IPS-18a (cell line): ENCODE measurements around the gene RERG.

Experiments
- H3K27ac ChIP-seq: one replicate; pipeline ENCODE4 v1.5.1; 2013; ENCODE audit warnings: low read length
- H3K27me3 ChIP-seq: one replicate; pipeline ENCODE4 v1.6.1; 2013; ENCODE audit warnings: mild to moderate bottlenecking, low read length; ENCODE audit not compliant: control insufficient read depth, insufficient read depth
- H3K36me3 ChIP-seq: one replicate; pipeline ENCODE4 v1.6.1; 2013; ENCODE audit warnings: low read depth, low read length; ENCODE audit not compliant: control insufficient read depth
- H3K4me1 ChIP-seq: one replicate; pipeline ENCODE4 v1.6.1; 2013; ENCODE audit warnings: low read depth, low read length; ENCODE audit not compliant: control insufficient read depth
- H3K4me3 ChIP-seq: one replicate; pipeline ENCODE4 v1.5.1; 2013; ENCODE audit warnings: low read length
- H3K9ac ChIP-seq: one replicate; pipeline ENCODE4 v1.6.1; 2013; ENCODE audit warnings: mild to moderate bottlenecking, low read length, moderate library complexity
- H3K9me3 ChIP-seq: one replicate; pipeline ENCODE4 v1.6.1; 2013; ENCODE audit warnings: low read depth, low read length; ENCODE audit not compliant: control insufficient read depth

RERG gene

GRCh38 chr12:15181017-15181683, 40.1 kb downstream of the RERG start:
- no peak overlapping the region for H3K27ac ChIP-seq
- no peaks in the 10 kb centered on the region for H3K9me3 ChIP-seq
- H3K4me1 ChIP-seq = no peaks in the 10 kb centered on the region
- no peaks in the 10 kb centered on the region for H3K27me3 ChIP-seq
- no peak overlapping the region for H3K9ac ChIP-seq
- no peaks in the 10 kb centered on the region for H3K36me3 ChIP-seq
- no peak overlapping the region for H3K4me3 ChIP-seq

- peaks cover 3% of the 10 kb centered on the region for H3K4me1 ChIP-seq
- H3K27ac ChIP-seq = no peak overlapping the region
- H3K9me3 ChIP-seq = no peaks in the 10 kb centered on the region
- no peaks in the 10 kb centered on the region for H3K27me3 ChIP-seq
- H3K9ac ChIP-seq = no peak overlapping the region
- H3K36me3 ChIP-seq = no peaks in the 10 kb centered on the region
- H3K4me3 ChIP-seq = no peak overlapping the region
Observed at GRCh38 chr12:15180325-15180724, 40.9 kb downstream of the RERG start.

DNA sequence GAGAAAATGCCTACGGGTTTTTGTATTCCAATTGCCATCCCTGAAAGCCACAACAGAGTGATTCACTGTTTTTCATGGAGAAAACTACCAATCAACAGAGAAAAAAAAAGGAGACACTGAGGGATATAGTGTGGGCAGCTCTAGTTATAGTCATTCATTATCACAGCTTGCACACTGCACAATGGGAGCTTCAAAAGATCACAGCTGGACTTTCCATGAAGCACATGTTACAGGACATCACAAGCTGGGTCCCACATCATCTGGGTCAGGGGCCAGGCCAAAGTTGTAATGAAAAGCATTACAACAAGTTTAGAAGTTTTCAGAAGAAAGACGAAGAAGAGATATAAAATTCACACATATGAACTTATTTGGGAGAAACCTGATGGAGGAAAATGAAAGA, 41.5 kb downstream of the RERG start:
- Histone ChIP-seq H3K4me1 (peaks cover 3% of the 10 kb centered on the region), H3K27ac (no peak overlapping the region), H3K27me3 (no peaks in the 10 kb centered on the region), H3K9me3 (no peaks in the 10 kb centered on the region), H3K9ac (no peak overlapping the region), H3K36me3 (no peaks in the 10 kb centered on the region), H3K4me3 (no peak overlapping the region)

GRCh38 chr12:15173142-15173541, 48.1 kb downstream of the RERG start:
- H3K4me3 ChIP-seq = no peak overlapping the region
- H3K27me3 ChIP-seq = no peaks in the 10 kb centered on the region

DNA sequence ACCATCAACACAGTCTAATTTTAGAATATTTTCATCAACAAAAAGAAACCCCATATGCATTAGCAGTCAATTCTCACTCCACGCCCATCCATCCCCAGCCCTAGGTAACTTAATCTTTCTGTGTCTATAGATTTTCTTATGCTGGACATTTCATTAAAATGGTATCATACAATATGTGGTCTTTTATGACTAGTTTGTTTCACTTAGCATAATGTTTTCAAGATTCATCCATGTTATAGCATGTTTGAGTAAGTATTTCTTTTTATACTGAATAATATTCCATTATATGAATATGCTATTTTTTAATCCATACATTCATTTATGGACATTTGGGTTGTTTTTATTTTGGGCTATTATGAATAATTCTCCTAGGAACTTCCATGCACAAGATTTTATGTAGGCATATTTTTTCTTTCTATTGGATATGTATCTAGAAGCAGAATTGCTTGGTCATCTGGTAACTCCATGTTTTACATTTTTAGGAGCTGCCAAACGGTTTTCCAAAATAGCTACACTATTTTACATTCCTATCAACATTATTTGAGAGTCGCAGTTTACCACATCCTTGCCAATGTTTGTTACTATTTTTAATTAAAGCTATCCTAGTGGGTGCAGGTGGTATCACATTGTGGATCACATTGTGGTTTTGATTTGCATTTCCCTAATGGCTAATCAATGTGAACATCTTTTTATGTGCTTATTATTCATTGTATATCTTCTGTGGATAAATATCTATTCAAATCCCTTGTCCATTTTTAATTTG, 49.0 kb downstream of the RERG start:
- H3K27ac ChIP-seq = no peak overlapping the region
- no peaks in the 10 kb centered on the region for H3K9me3 ChIP-seq
- no peak overlapping the region for H3K9ac ChIP-seq
- no peak overlapping the region for H3K4me3 ChIP-seq
- H3K36me3 ChIP-seq = no peaks in the 10 kb centered on the region
- H3K27me3 ChIP-seq = no peaks in the 10 kb centered on the region
- peaks cover 3% of the 10 kb centered on the region for H3K4me1 ChIP-seq

More at GRCh38 chr12:15173142-15173541, 48.1 kb downstream of the RERG start:
- H3K9ac ChIP-seq = no peak overlapping the region
- H3K36me3 ChIP-seq = no peaks in the 10 kb centered on the region
- H3K9me3 ChIP-seq = no peaks in the 10 kb centered on the region
- peaks cover 3% of the 10 kb centered on the region for H3K4me1 ChIP-seq
- no peak overlapping the region for H3K27ac ChIP-seq

GRCh38 chr12:15171012-15171655, 50.1 kb downstream of the RERG start:
- H3K27me3 ChIP-seq = no peaks in the 10 kb centered on the region

DNA sequence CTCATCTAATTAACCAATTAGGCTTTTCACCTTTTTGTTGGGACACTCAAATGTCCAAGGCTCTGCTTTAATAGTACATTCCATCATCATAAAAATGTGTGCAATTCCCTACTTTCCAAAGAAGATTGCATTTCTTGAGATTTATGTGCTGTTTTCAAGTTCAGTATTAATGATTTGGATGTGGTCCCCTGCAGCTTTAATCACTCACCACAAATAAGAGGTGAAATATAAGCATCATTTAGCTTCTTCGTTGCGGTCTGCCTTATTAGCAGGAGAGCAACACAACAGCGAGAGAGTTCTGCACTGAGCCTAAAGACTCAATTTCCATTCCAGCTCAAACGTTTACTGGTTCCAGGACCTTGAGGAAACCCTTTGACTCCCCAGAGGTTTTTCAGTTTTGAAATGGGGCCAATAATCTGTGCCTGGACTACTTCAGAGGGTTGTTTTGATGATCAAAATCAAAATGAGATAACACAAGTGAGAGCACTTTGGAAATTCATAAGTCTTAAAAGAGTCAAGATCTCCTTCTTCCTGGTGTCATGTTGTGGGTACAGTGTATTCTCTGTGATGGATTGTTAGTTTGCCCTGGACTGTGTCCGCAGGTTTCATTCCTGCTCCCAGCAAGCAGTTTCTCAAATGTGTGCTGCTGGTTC, 53.1 kb downstream of the RERG start:
- no peak overlapping the region for H3K9ac ChIP-seq
- H3K9me3 ChIP-seq = no peaks in the 10 kb centered on the region
- no peaks in the 10 kb centered on the region for H3K4me1 ChIP-seq
- H3K4me3 ChIP-seq = no peak overlapping the region
- H3K27ac ChIP-seq = no peak overlapping the region
- H3K27me3 ChIP-seq = no peaks in the 10 kb centered on the region
- H3K36me3 ChIP-seq = no peaks in the 10 kb centered on the region

More at GRCh38 chr12:15171012-15171655, 50.1 kb downstream of the RERG start:
- Histone ChIP-seq H3K27ac (no peak overlapping the region), H3K4me1 (peaks cover 3% of the 10 kb centered on the region), H3K36me3 (no peaks in the 10 kb centered on the region), H3K9me3 (no peaks in the 10 kb centered on the region), H3K9ac (no peak overlapping the region), H3K4me3 (no peak overlapping the region)

GRCh38 chr12:15165012-15165659, 56.1 kb downstream of the RERG start:
- H3K36me3 ChIP-seq = no peaks in the 10 kb centered on the region
- no peaks in the 10 kb centered on the region for H3K4me1 ChIP-seq
- H3K27ac ChIP-seq = no peak overlapping the region
- no peak overlapping the region for H3K9ac ChIP-seq
- no peak overlapping the region for H3K4me3 ChIP-seq
- H3K27me3 ChIP-seq = no peaks in the 10 kb centered on the region
- H3K9me3 ChIP-seq = no peaks in the 10 kb centered on the region

GRCh38 chr12:15163030-15163976, 57.9 kb downstream of the RERG start:
- Histone ChIP-seq H3K9me3 (no peaks in the 10 kb centered on the region), H3K36me3 (no peaks in the 10 kb centered on the region), H3K27me3 (no peaks in the 10 kb centered on the region), H3K4me1 (no peaks in the 10 kb centered on the region), H3K27ac (no peak overlapping the region), H3K9ac (no peak overlapping the region), H3K4me3 (no peak overlapping the region)

GRCh38 chr12:15158083-15158482, 63.1 kb downstream of the RERG start:
- no peaks in the 10 kb centered on the region for H3K4me1 ChIP-seq
- no peak overlapping the region for H3K4me3 ChIP-seq
- H3K27me3 ChIP-seq = no peaks in the 10 kb centered on the region
- H3K9ac ChIP-seq = no peak overlapping the region
- no peaks in the 10 kb centered on the region for H3K36me3 ChIP-seq
- H3K27ac ChIP-seq = no peak overlapping the region
- H3K9me3 ChIP-seq = no peaks in the 10 kb centered on the region
